K562 (cell line): ENCODE results near the gene CACNG5.

Experiments
- HNRNPH1 ChIP-seq: fragments of 200-400 bp; formaldehyde crosslinking; optimal IDR thresholded peaks from 2 replicates; pipeline ENCODE3; 2017; ENCODE audit warnings: low read depth, mild to moderate bottlenecking, low read length, moderate library complexity
- JUNB ChIP-seq: fragments of 450-650 bp; formaldehyde crosslinking; conservative IDR thresholded peaks from 2 replicates; pipeline ENCODE4 v1.4.0; 2020; ENCODE audit warnings: mild to moderate bottlenecking
- MAZ ChIP-seq, 2 experiments: fragments of 450-650 bp in 1 of 2; sonication (generic) in 1 of 2; formaldehyde crosslinking; IDR thresholded peaks in 1 of 2; conservative IDR thresholded peaks in 1 of 2; 2 replicates each; pipeline versions ENCODE4 v1.4.0 to v1.5.0; 2020; ENCODE audit warnings: mild to moderate bottlenecking in 1 of 2, missing genetic modification reagents in 1 of 2

GRCh38 chr17:66812571-66812970 lies 22.3 kb upstream of the CACNG5 start:
- no peak for TF ChIP-seq JUNB (CRISPR knock-in tag)
- no peak for TF ChIP-seq HNRNPH1
- no peak for TF ChIP-seq MAZ (CRISPR knock-in tag; conservative IDR thresholded peaks at IDR 0.05 in 1 of 2, IDR thresholded peaks at IDR 0.05 in 1 of 2)
